Fibroblast of the aortic adventitia (primary cell): ENCODE results near the gene FAM120A. TPM values are rescaled to one million over a fixed set of nuclear protein-coding genes. Genes with fewer than 3 reads are reported as not detected.

Source experiments
- DNase-seq: peaks from one replicate; pipeline ENCODE4 v3.0.0-alpha.2; 2010; ENCODE audit warnings: low read depth
- H3K4me3 ChIP-seq: 2 replicates; pipeline ENCODE4 v1.5.1; 2011; ENCODE audit warnings: low read depth, mild to moderate bottlenecking, control low read depth, low read length, moderate library complexity
- CTCF ChIP-seq: IDR thresholded peaks from 2 replicates; pipeline ENCODE4 v1.5.1; 2011; ENCODE audit warnings: mild to moderate bottlenecking, low read length, control low read depth, inconsistent platforms; ENCODE audit not compliant: insufficient read depth
- total RNA-seq: library from RNA; depleted of rRNA; stranded (reverse); fragments of >200 nt; gene quantifications from 2 replicates; pipeline ENCODE4 v1.2.3, GENCODE V29; 2012; ENCODE audit warnings: low replicate concordance

Gene FAM120A
- total RNA-seq, 1 donor, result 116 TPM

GRCh38 chr9:93586290-93587057 lies 135.0 kb downstream of the FAM120A start:
- no peak for TF ChIP-seq CTCF
- no peak for DNase-seq
- H3K4me3 ChIP-seq, result no peak overlapping the region

- no peak for TF ChIP-seq CTCF
- no peak for DNase-seq
- no peak overlapping the region for H3K4me3 ChIP-seq
These were observed 135.8 kb downstream of the FAM120A start for GRCh38 chr9:93587284-93587650.

GRCh38 chr9:93587651-93588347 lies 136.3 kb downstream of the FAM120A start:
- TF ChIP-seq CTCF, result peak; percentile 17
- DNase-seq, result no peak

GRCh38 chr9:93588641-93589609 lies 137.4 kb downstream of the FAM120A start:
- no peak for DNase-seq
- no peak for TF ChIP-seq CTCF
- H3K4me3 ChIP-seq, result no peak overlapping the region

More at GRCh38 chr9:93587651-93588347, 136.3 kb downstream of the FAM120A start:
- H3K4me3 ChIP-seq, result no peak overlapping the region

GRCh38 chr9:93589688-93590087 lies 138.2 kb downstream of the FAM120A start:
- TF ChIP-seq CTCF, result no peak
- peak; percentile 34 for DNase-seq
- no peak overlapping the region for H3K4me3 ChIP-seq

GRCh38 chr9:93590609-93591234 lies 139.2 kb downstream of the FAM120A start:
- DNase-seq, result no peak
- no peak overlapping the region for H3K4me3 ChIP-seq
- TF ChIP-seq CTCF, result no peak
